Dedifferentiated amniotic fluid mesenchymal stem cell (primary cell): ENCODE results near the gene KRTAP20-1.

ENCODE experiments used
- DNase-seq: peaks from one replicate; pipeline ENCODE4 v3.0.0-alpha.2; 2016; ENCODE audit errors: extremely low spot score

KRTAP20-1 gene

DNA sequence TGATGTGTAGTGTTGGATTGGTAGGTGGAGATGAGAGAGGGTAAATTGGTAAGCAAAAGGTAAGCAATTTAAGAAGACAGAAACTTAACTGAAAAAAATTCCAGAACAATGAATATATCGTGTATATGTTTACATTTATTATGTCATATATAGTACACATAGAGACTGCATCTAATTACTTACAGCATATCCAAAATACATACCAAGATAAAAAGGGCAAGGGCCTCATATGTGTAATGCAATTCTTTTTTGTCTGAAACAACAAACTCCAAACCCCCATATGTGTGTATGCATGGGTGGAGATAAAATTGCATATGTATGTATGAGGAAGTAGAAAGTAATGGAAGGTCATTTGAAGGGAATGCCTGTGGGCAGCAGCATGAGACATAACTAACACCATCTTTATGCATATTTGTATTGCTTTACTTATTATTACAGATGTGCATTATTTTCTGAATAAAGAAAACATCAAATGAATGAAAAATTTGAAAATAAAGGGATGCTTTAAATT, 30.7 kb downstream of the KRTAP20-1 start:
- no peak for DNase-seq

DNA sequence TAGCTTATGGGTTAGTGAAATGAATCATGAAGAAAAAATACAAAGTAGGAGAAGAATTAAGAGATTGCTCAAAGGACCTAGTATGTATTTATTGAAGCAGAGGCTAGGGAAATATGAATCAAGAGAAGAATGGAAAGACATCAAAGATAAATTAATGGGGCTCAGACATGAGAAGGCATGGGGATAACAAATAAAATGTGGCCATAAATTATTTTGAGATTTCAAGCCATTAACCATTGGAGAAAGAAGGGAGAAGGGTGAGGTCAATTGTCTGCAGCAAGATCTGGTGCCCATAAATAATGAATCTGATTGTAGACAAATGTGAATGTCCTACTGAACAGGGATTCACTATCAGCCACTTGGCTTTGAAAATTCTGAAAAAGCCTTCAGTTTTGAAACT, 36.7 kb downstream of the KRTAP20-1 start:
- no peak for DNase-seq
